ENCODE results near the gene NFILZ. TPM values are rescaled to one million over a fixed set of nuclear protein-coding genes. Genes with fewer than 3 reads are reported as not detected.

The NFILZ gene
- polyA plus RNA-seq, 3 donors = not detected

GRCh38 chr19:8584965-8585893 lies 45.2 kb upstream of the NFILZ start:
- Mint-ChIP-seq H3K4me3 (no peak overlapping the region), H3K4me1 (no peaks in the 10 kb centered on the region), H3K27ac (no peak overlapping the region), H3K9me3 (peaks cover 0 to 1% (median 0%) of the 10 kb centered on the region in 7 donors), H3K36me3 (no peaks in the 10 kb centered on the region), H3K27me3 (ENCODE audit: low read depth in 3 of 3) (peaks cover 3 to 6% (median 4%) of the 10 kb centered on the region in 3 donors)
- Histone ChIP-seq H3K79me2 (ENCODE audit: insufficient read depth, low read length) (peaks cover 5% of the 10 kb centered on the region), H3K36me3 (replicated peaks in 1 of 2; ENCODE audit: control insufficient read depth in 1 of 2, insufficient read depth in 2 of 2, low read length in 2 of 2) (no peaks in the 10 kb centered on the region), H4K20me1 (ENCODE audit: insufficient read depth, low read length) (peaks cover 5% of the 10 kb centered on the region), H2AFZ (ENCODE audit: insufficient read depth, low read depth, low read length, poor library complexity, severe bottlenecking) (no peak overlapping the region), H3K4me3 (replicated peaks in 1 of 3; ENCODE audit: low read depth in 2 of 3, low read length in 3 of 3) (no peak overlapping the region), H3K4me2 (replicated peaks; ENCODE audit: extremely low read depth, low read length, poor library complexity, severe bottlenecking) (no peak overlapping the region), H3K9ac (ENCODE audit: insufficient read depth, low read length, poor library complexity, severe bottlenecking) (no peak overlapping the region), H3K27me3 (ENCODE audit: control insufficient read depth in 2 of 2, insufficient read depth in 2 of 2, low read length in 2 of 2) (no peaks in the 10 kb centered on the region), H3K27ac (ENCODE audit: low read depth in 1 of 2, low read length in 2 of 2) (no peak overlapping the region), H3K9me3 (replicated peaks in 1 of 2; ENCODE audit: control insufficient read depth in 1 of 2, insufficient read depth in 1 of 2, low read length in 2 of 2) (no peaks in the 10 kb centered on the region), H3K4me1 (ENCODE audit: control insufficient read depth in 1 of 2, insufficient read depth in 2 of 2, low read length in 2 of 2) (peaks cover 7 to 9% of the 10 kb centered on the region in 2 donors)
- no peak for TF ChIP-seq CTCF (IDR thresholded peaks at IDR 0.05)
- DNase-seq = no peak
- WGBS (ENCODE audit: insufficient coverage) = 96% methylated on average over 46 of the region's 71 CpGs
- intact Hi-C loops (cut with micrococcal nuclease) = loop anchor here in 1 of 2 donors (10.0 kb wide), 2 partner anchors 250 to 490 kb away; partner anchors contain the start of genes MBD3L1 and ZNF558

- no peak overlapping the region for H3K4me3 ChIP-seq (replicated peaks in 1 of 3; ENCODE audit: low read depth in 2 of 3, low read length in 3 of 3)
- H3K79me2 ChIP-seq (ENCODE audit: insufficient read depth, low read length) = no peaks in the 10 kb centered on the region
- Mint-ChIP-seq H3K4me1 (no peaks in the 10 kb centered on the region), H3K36me3 (no peaks in the 10 kb centered on the region), H3K27ac (no peak overlapping the region), H3K9me3 (peaks cover 0 to 1% (median 0%) of the 10 kb centered on the region in 7 donors), H3K27me3 (ENCODE audit: low read depth in 3 of 3) (peaks cover 9 to 11% (median 11%) of the 10 kb centered on the region in 3 donors), H3K4me3 (no peak overlapping the region)
- H4K20me1 ChIP-seq (ENCODE audit: insufficient read depth, low read length) = no peaks in the 10 kb centered on the region
- H3K27ac ChIP-seq (ENCODE audit: low read depth in 1 of 2, low read length in 2 of 2) = no peak overlapping the region
- no peaks in the 10 kb centered on the region for H3K36me3 ChIP-seq (replicated peaks in 1 of 2; ENCODE audit: control insufficient read depth in 1 of 2, insufficient read depth in 2 of 2, low read length in 2 of 2)
- H3K9me3 ChIP-seq (replicated peaks in 1 of 2; ENCODE audit: control insufficient read depth in 1 of 2, insufficient read depth in 1 of 2, low read length in 2 of 2) = no peaks in the 10 kb centered on the region
- peaks cover 0 to 3% of the 10 kb centered on the region in 2 donors for H3K27me3 ChIP-seq (ENCODE audit: control insufficient read depth in 2 of 2, insufficient read depth in 2 of 2, low read length in 2 of 2)
- peak; percentile 68 for TF ChIP-seq CTCF (IDR thresholded peaks at IDR 0.05)
- no peak overlapping the region for H3K9ac ChIP-seq (ENCODE audit: insufficient read depth, low read length, poor library complexity, severe bottlenecking)
- H3K4me1 ChIP-seq (ENCODE audit: control insufficient read depth in 1 of 2, insufficient read depth in 2 of 2, low read length in 2 of 2) = peaks cover 0 to under 1% of the 10 kb centered on the region in 2 donors
- no peak overlapping the region for H3K4me2 ChIP-seq (replicated peaks; ENCODE audit: extremely low read depth, low read length, poor library complexity, severe bottlenecking)
- 92% methylated on average over 27 of the region's 34 CpGs for WGBS (ENCODE audit: insufficient coverage)
- peak in 1 of 3 donors; percentile 45 for DNase-seq
- no peak overlapping the region for H2AFZ ChIP-seq (ENCODE audit: insufficient read depth, low read depth, low read length, poor library complexity, severe bottlenecking)
- intact Hi-C loops (cut with micrococcal nuclease) = loop anchor here in 1 of 2 donors (10.0 kb wide), 2 partner anchors 249 to 489 kb away; partner anchors contain the start of genes MBD3L1 and ZNF558
Observed at GRCh38 chr19:8585894-8586750, 44.3 kb upstream of the NFILZ start.
